GM12878 (cell line): ENCODE results near the gene GRIK3. TPM values are rescaled to one million over a fixed set of nuclear protein-coding genes. Genes with fewer than 3 reads are reported as not detected.

Experiments
- ATAC-seq: fragments of 200-7000 bp; cut with Tn5 transposase; 3 replicates; pipeline ENCODE4 v1.9.1; 2020; ENCODE audit warnings: mild to moderate bottlenecking, moderate library complexity
- BruUV-seq: library from RNA; stranded (reverse); fragments of 400-500 nt; replicated peaks from 2 replicates; lab custom pipeline; 2021; lab: Mats Ljungman, UMichigan
- CTCF ChIA-PET: fragments of 300-600 bp; sonication (Branson Sonifier 250); formaldehyde crosslinking; extraction: SDS; loops from one replicate; lab custom pipeline; 2021; ENCODE audit warnings: inconsistent platforms; lab: Yijun Ruan, JAX
- POLR2A ChIA-PET: fragments of 350-600 bp; formaldehyde crosslinking; extraction: SDS; loops from one replicate; lab custom pipeline; 2021; ENCODE audit warnings: inconsistent platforms; lab: Charles Lee
- RAD21 ChIA-PET: fragments of 300-600 bp; sonication (Branson Sonifier 250); formaldehyde crosslinking; loops from one replicate; lab custom pipeline; 2023; ENCODE audit warnings: antibody characterized with exemption; ENCODE audit not compliant: unreplicated experiment; lab: Charles Lee
- SMC1A ChIA-PET: fragments of 300-600 bp; sonication (Branson Sonifier 250); formaldehyde crosslinking; loops from one replicate; lab custom pipeline; 2023; ENCODE audit not compliant: unreplicated experiment, uncharacterized antibody; lab: Charles Lee
- DNase-seq: peaks from one replicate; pipeline ENCODE4 v3.0.0-alpha.2; 2011; ENCODE audit warnings: low read depth, low spot score
- FAIRE-seq: peaks from 3 replicates; lab custom pipeline; 2011; peaks lifted over from hg19 to GRCh38; lab: Jason Lieb, UNC
- H2AFZ ChIP-seq: 2 replicates; pipeline ENCODE4 v1.6.0; 2011; ENCODE audit warnings: low read depth, low read length, control low read depth; ENCODE audit not compliant: control insufficient read depth
- H3K27ac ChIP-seq: 2 replicates; pipeline ENCODE4 v1.5.1; 2011; ENCODE audit warnings: control low read depth; ENCODE audit not compliant: control insufficient read depth, insufficient read depth
- H3K27me3 ChIP-seq, 2 experiments: replicated peaks in 1 of 2; 2 replicates each; pipeline versions ENCODE4 v1.6.0 to v1.6.1; 2011; ENCODE audit warnings: low read length in 1 of 2; ENCODE audit not compliant: control insufficient read depth in 2 of 2, insufficient read depth in 2 of 2
- H3K36me3 ChIP-seq, 2 experiments: 2 replicates each; pipeline ENCODE4 v1.5.1; 2011; ENCODE audit warnings: low read length in 1 of 2; ENCODE audit not compliant: control insufficient read depth in 2 of 2, insufficient read depth in 2 of 2
- H3K4me1 ChIP-seq: 2 replicates; pipeline ENCODE4 v1.6.1; 2011; ENCODE audit warnings: mild to moderate bottlenecking, low read length, moderate library complexity, mixed read lengths; ENCODE audit not compliant: control insufficient read depth, insufficient read depth
- H3K4me2 ChIP-seq: 2 replicates; pipeline ENCODE4 v1.6.0; 2011; ENCODE audit warnings: control low read depth; ENCODE audit not compliant: control insufficient read depth, insufficient read depth
- H3K4me3 ChIP-seq: fragments of 200-600 bp; sonication (generic); 2 replicates; pipeline ENCODE4 v1.5.1; 2016
- H3K79me2 ChIP-seq: 2 replicates; pipeline ENCODE4 v1.6.0; 2011; ENCODE audit warnings: low read length; ENCODE audit not compliant: control insufficient read depth, insufficient read depth
- H3K9ac ChIP-seq: 2 replicates; pipeline ENCODE4 v1.8.0; 2011; ENCODE audit warnings: low read length, control low read depth, mixed read lengths; ENCODE audit not compliant: control insufficient read depth, insufficient read depth
- H3K9me3 ChIP-seq: replicated peaks from 3 replicates; pipeline ENCODE4 v1.5.1; 2011; ENCODE audit warnings: mild to moderate bottlenecking, low read length; ENCODE audit not compliant: control insufficient read depth, insufficient read depth
- H4K20me1 ChIP-seq: 2 replicates; pipeline ENCODE4 v1.6.0; 2011; ENCODE audit not compliant: control insufficient read depth, insufficient read depth
- CREM ChIP-seq: IDR thresholded peaks from 2 replicates; pipeline ENCODE4 v1.6.1; 2014; ENCODE audit warnings: antibody characterized with exemption, low read depth
- E4F1 ChIP-seq: fragments of 450-650 bp; IDR thresholded peaks from 2 replicates; pipeline ENCODE4 v1.6.1; 2018; ENCODE audit warnings: borderline replicate concordance, mild to moderate bottlenecking; ENCODE audit not compliant: partially characterized antibody
- IKZF1 ChIP-seq: fragments of 450-650 bp; conservative IDR thresholded peaks from 2 replicates; pipeline ENCODE4 v1.6.1; 2017; ENCODE audit warnings: antibody characterized with exemption, mild to moderate bottlenecking
- IRF4 ChIP-seq: IDR thresholded peaks from 2 replicates; pipeline ENCODE4 v1.6.1; 2011; ENCODE audit warnings: low read depth, low read length
- PAX5 ChIP-seq: IDR thresholded peaks from 2 replicates; pipeline ENCODE4 v1.6.1; 2011; ENCODE audit warnings: low read depth, low read length, borderline replicate concordance
- PML ChIP-seq: IDR thresholded peaks from 2 replicates; pipeline ENCODE4 v1.6.1; 2012; ENCODE audit warnings: low read length, inconsistent platforms
- RAD21 ChIP-seq: IDR thresholded peaks from 2 replicates; pipeline ENCODE4 v1.6.1; 2011; ENCODE audit warnings: mild to moderate bottlenecking, low read depth, low read length, moderate library complexity; ENCODE audit not compliant: insufficient read depth
- ZNF24 ChIP-seq: fragments of 450-650 bp; IDR thresholded peaks from 2 replicates; pipeline ENCODE4 v1.6.1; 2017; ENCODE audit warnings: antibody characterized with exemption, mild to moderate bottlenecking
- WGBS: methylation state at CpG from one replicate; pipeline ENCODE4 v1.1.6; 2016; ENCODE audit warnings: low lambda C conversion rate; ENCODE audit not compliant: insufficient replicate concordance, insufficient coverage; ENCODE audit errors: missing lambda C conversion rate; 5-methylcytosine and 5-hydroxymethylcytosine counted together
- in situ Hi-C: fragments of 300-500 bp; cut with MboI; formaldehyde crosslinking; loops from 9 replicates; pipeline ENCODE4 v1.14.3; 2018; ENCODE audit warnings: mixed read lengths
- intact Hi-C: fragments of 100-400 bp; cut with micrococcal nuclease; formaldehyde crosslinking; loops from one replicate; pipeline ENCODE4 v1.14.2; 2022; ENCODE audit not compliant: unreplicated experiment
- polyA plus RNA-seq, 11 experiments: library from polyadenylated mRNA; depleted of rRNA in 4 of 11; unstranded in 6 of 11; stranded (reverse) in 5 of 11; fragments of >200 nt; fragmentation: Nextera tagmentation in 4 of 11; fragmentation: Illumina TruSeq in 1 of 11; extraction: Ambion mirVana in 4 of 11; extraction: Trizol in 1 of 11; gene quantifications; 1 replicate in 1 of 11; 2 replicates in 10 of 11; pipeline versions ENCODE4 v1.2.1 to v1.2.3, GENCODE V29; 2011 to 2016; ENCODE audit warnings: inconsistent platforms in 2 of 11, missing spikeins in 2 of 11, low read depth in 1 of 11
- total RNA-seq, 4 experiments: library from RNA; depleted of rRNA in 3 of 4; stranded (reverse); fragments of >200 nt in 3 of 4; fragmentation: Illumina TruSeq in 1 of 4; extraction: Trizol in 1 of 4; gene quantifications; 2 replicates each; pipeline versions ENCODE4 v1.2.1 to v1.2.3, GENCODE V29; 2013 to 2021
- TF ChIP-seq, protein P1 (sequence below): fragments of 450-650 bp; formaldehyde crosslinking; IDR thresholded peaks from 2 replicates; pipeline ENCODE4 v1.4.0; 2022; ENCODE audit warnings: mild to moderate bottlenecking, moderate library complexity
- TF ChIP-seq, protein P2 (sequence below): IDR thresholded peaks from 2 replicates; pipeline ENCODE4 v1.6.1; 2012; ENCODE audit warnings: low read depth, low read length, improper control_type of control experiment
- TF ChIP-seq, protein P3 (sequence below): fragments of 450-650 bp; formaldehyde crosslinking; IDR thresholded peaks from 2 replicates; pipeline ENCODE4 v1.5.0; 2022; ENCODE audit warnings: mild to moderate bottlenecking, missing genetic modification characterization

Gene GRIK3
- total and polyA plus RNA-seq, 10 of the 15 experiments (the other 5 are each of a cell fraction or from before 2014, with no cell fraction given): not detected

DNA sequence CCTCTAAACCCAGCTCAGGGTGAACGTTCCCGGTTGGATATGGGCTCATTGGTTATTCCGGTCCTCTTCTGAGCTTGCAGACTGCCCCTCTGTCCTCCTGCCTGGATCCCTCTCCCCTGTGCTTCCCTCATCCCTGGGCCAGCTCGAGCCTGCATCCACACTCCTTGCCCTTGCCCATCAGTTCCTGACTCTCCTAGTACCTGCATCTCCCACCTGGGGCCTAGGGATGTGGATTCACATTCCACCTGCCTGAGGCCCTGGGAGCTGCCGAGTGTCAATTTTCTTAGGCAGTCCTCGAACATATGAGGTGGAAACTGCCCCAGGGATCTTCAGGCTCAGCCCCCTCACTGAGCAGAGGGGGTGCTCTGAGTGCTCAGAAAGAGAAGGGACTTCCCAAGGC lies 252.2 kb downstream of the GRIK3 start:
- H3K9ac ChIP-seq: no peak overlapping the region
- ChIA-PET RAD21 (no interaction called here), SMC1A (no interaction called here), POLR2A (no interaction called here), CTCF (no interaction called here)
- H2AFZ ChIP-seq: no peak overlapping the region
- H3K9me3 ChIP-seq: no peaks in the 10 kb centered on the region
- BruUV-seq: no TSS peak
- TF ChIP-seq PAX5: no peak
- no peak for TF ChIP-seq CREM
- no peak for TF ChIP-seq E4F1
- TF ChIP-seq ZNF24: no peak
- TF ChIP-seq, protein P1, sequence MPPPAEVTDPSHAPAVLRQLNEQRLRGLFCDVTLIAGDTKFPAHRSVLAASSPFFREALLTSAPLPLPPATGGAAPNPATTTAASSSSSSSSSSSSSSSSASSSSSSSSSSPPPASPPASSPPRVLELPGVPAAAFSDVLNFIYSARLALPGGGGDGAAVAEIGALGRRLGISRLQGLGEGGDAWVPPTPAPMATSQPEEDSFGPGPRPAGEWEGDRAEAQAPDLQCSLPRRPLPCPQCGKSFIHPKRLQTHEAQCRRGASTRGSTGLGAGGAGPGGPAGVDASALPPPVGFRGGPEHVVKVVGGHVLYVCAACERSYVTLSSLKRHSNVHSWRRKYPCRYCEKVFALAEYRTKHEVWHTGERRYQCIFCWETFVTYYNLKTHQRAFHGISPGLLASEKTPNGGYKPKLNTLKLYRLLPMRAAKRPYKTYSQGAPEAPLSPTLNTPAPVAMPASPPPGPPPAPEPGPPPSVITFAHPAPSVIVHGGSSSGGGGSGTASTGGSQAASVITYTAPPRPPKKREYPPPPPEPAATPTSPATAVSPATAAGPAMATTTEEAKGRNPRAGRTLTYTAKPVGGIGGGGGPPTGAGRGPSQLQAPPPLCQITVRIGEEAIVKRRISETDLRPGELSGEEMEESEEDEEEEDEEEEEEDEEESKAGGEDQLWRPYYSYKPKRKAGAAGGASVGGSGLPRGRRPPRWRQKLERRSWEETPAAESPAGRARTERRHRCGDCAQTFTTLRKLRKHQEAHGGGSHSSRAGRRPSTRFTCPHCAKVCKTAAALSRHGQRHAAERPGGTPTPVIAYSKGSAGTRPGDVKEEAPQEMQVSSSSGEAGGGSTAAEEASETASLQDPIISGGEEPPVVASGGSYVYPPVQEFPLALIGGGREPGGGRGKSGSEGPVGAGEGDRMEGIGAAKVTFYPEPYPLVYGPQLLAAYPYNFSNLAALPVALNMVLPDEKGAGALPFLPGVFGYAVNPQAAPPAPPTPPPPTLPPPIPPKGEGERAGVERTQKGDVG (CRISPR knock-in tag): no peak
- TF ChIP-seq, protein P2, sequence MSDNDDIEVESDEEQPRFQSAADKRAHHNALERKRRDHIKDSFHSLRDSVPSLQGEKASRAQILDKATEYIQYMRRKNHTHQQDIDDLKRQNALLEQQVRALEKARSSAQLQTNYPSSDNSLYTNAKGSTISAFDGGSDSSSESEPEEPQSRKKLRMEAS: no peak
- TF ChIP-seq RAD21: no peak
- no peak for TF ChIP-seq IRF4
- no peak for TF ChIP-seq IKZF1
- no peak for TF ChIP-seq PML
- TF ChIP-seq, protein P3, sequence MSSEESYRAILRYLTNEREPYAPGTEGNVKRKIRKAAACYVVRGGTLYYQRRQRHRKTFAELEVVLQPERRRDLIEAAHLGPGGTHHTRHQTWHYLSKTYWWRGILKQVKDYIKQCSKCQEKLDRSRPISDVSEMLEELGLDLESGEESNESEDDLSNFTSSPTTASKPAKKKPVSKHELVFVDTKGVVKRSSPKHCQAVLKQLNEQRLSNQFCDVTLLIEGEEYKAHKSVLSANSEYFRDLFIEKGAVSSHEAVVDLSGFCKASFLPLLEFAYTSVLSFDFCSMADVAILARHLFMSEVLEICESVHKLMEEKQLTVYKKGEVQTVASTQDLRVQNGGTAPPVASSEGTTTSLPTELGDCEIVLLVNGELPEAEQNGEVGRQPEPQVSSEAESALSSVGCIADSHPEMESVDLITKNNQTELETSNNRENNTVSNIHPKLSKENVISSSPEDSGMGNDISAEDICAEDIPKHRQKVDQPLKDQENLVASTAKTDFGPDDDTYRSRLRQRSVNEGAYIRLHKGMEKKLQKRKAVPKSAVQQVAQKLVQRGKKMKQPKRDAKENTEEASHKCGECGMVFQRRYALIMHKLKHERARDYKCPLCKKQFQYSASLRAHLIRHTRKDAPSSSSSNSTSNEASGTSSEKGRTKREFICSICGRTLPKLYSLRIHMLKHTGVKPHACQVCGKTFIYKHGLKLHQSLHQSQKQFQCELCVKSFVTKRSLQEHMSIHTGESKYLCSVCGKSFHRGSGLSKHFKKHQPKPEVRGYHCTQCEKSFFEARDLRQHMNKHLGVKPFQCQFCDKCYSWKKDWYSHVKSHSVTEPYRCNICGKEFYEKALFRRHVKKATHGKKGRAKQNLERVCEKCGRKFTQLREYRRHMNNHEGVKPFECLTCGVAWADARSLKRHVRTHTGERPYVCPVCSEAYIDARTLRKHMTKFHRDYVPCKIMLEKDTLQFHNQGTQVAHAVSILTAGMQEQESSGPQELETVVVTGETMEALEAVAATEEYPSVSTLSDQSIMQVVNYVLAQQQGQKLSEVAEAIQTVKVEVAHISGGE (CRISPR knock-in tag): no peak
- no peak for DNase-seq
- no peak overlapping the region for H3K4me3 ChIP-seq
- H3K27me3 ChIP-seq: peaks cover 2 to 4% of the 10 kb centered on the region in 2 experiments; a peak in 3 of 4 replicates
- no peaks in the 10 kb centered on the region for H4K20me1 ChIP-seq
- H3K4me1 ChIP-seq: no peaks in the 10 kb centered on the region
- intact Hi-C loops (no loop called here), in situ Hi-C loops (no loop called here)
- H3K36me3 ChIP-seq: no peaks in the 10 kb centered on the region
- ATAC-seq: no peak
- no peak overlapping the region for H3K27ac ChIP-seq
- no peaks in the 10 kb centered on the region for H3K79me2 ChIP-seq
- no peak overlapping the region for H3K4me2 ChIP-seq
- 24% methylated on average over 6 of the region's 6 CpGs for WGBS
- no peak for FAIRE-seq
